Measurements from ENCODE around the gene NXPH4. TPM values are rescaled to one million over a fixed set of nuclear protein-coding genes. Genes with fewer than 3 reads are reported as not detected.

The NXPH4 gene
- total RNA-seq, 1 donor from 2014 or later: 82.8 TPM

- no peaks in the 10 kb centered on the region for H3K27me3 Mint-ChIP-seq (ENCODE audit: low read depth)
- no peaks in the 10 kb centered on the region for H3K9me3 Mint-ChIP-seq (ENCODE audit: low read depth)
- no peak overlapping the region for H3K4me3 Mint-ChIP-seq (ENCODE audit: unreplicated experiment)
- no peak overlapping the region for H3K27ac Mint-ChIP-seq (ENCODE audit: unreplicated experiment)
- peaks cover 63% of the 10 kb centered on the region for H3K36me3 Mint-ChIP-seq (ENCODE audit: low read depth)
- no peak for DNase-seq (ENCODE audit: low spot score)
- no peak for TF ChIP-seq CTCF (IDR thresholded peaks at IDR 0.05)
- H3K4me1 Mint-ChIP-seq (ENCODE audit: low read depth): peaks cover 9% of the 10 kb centered on the region
Observed at GRCh38 chr12:57173683-57174082, 42.9 kb upstream of the NXPH4 start.

GRCh38 chr12:57175428-57176138, 41.0 kb upstream of the NXPH4 start:
- peaks cover 9% of the 10 kb centered on the region for H3K4me1 Mint-ChIP-seq (ENCODE audit: low read depth)
- peak; percentile 88 for TF ChIP-seq CTCF (IDR thresholded peaks at IDR 0.05)
- DNase-seq (ENCODE audit: low spot score): peak; percentile 93
- peak overlapping the region; percentile 58 for H3K27ac Mint-ChIP-seq (ENCODE audit: unreplicated experiment)
- no peaks in the 10 kb centered on the region for H3K27me3 Mint-ChIP-seq (ENCODE audit: low read depth)
- H3K9me3 Mint-ChIP-seq (ENCODE audit: low read depth): no peaks in the 10 kb centered on the region
- H3K36me3 Mint-ChIP-seq (ENCODE audit: low read depth): peaks cover 58% of the 10 kb centered on the region
- no peak overlapping the region for H3K4me3 Mint-ChIP-seq (ENCODE audit: unreplicated experiment)

GRCh38 chr12:57176139-57176477, 40.5 kb upstream of the NXPH4 start:
- TF ChIP-seq CTCF (IDR thresholded peaks at IDR 0.05): peak; percentile 68
- DNase-seq (ENCODE audit: low spot score): no peak
- no peaks in the 10 kb centered on the region for H3K9me3 Mint-ChIP-seq (ENCODE audit: low read depth)
- H3K36me3 Mint-ChIP-seq (ENCODE audit: low read depth): peaks cover 55% of the 10 kb centered on the region
- peaks cover 7% of the 10 kb centered on the region for H3K4me1 Mint-ChIP-seq (ENCODE audit: low read depth)
- no peaks in the 10 kb centered on the region for H3K27me3 Mint-ChIP-seq (ENCODE audit: low read depth)
- no peak overlapping the region for H3K4me3 Mint-ChIP-seq (ENCODE audit: unreplicated experiment)
- peak overlapping the region; percentile 58 for H3K27ac Mint-ChIP-seq (ENCODE audit: unreplicated experiment)

GRCh38 chr12:57176846-57177245, 39.7 kb upstream of the NXPH4 start:
- H3K4me1 Mint-ChIP-seq (ENCODE audit: low read depth): no peaks in the 10 kb centered on the region
- no peak overlapping the region for H3K4me3 Mint-ChIP-seq (ENCODE audit: unreplicated experiment)
- no peak for DNase-seq (ENCODE audit: low spot score)
- no peaks in the 10 kb centered on the region for H3K9me3 Mint-ChIP-seq (ENCODE audit: low read depth)
- no peaks in the 10 kb centered on the region for H3K27me3 Mint-ChIP-seq (ENCODE audit: low read depth)
- peaks cover 58% of the 10 kb centered on the region for H3K36me3 Mint-ChIP-seq (ENCODE audit: low read depth)
- TF ChIP-seq CTCF (IDR thresholded peaks at IDR 0.05): no peak
- H3K27ac Mint-ChIP-seq (ENCODE audit: unreplicated experiment): no peak overlapping the region

GRCh38 chr12:57177354-57177753, 39.2 kb upstream of the NXPH4 start:
- TF ChIP-seq CTCF (IDR thresholded peaks at IDR 0.05): no peak
- DNase-seq (ENCODE audit: low spot score): no peak
- H3K27ac Mint-ChIP-seq (ENCODE audit: unreplicated experiment): no peak overlapping the region
- peaks cover 59% of the 10 kb centered on the region for H3K36me3 Mint-ChIP-seq (ENCODE audit: low read depth)
- no peak overlapping the region for H3K4me3 Mint-ChIP-seq (ENCODE audit: unreplicated experiment)
- no peaks in the 10 kb centered on the region for H3K9me3 Mint-ChIP-seq (ENCODE audit: low read depth)
- no peaks in the 10 kb centered on the region for H3K27me3 Mint-ChIP-seq (ENCODE audit: low read depth)
- no peaks in the 10 kb centered on the region for H3K4me1 Mint-ChIP-seq (ENCODE audit: low read depth)
